Dendritic cell treated with granulocyte-macrophage colony-stimulating factor and Interleukin-4, amounts not matched to agents 40 ng/mL and 50 ng/mL, for 4 days (primary cell): Measurements from ENCODE around the gene KRTAP10-6.

Source experiments
- H3K27ac Mint-ChIP-seq: one replicate; pipeline ENCODE4 v1.8.0; 2022; ENCODE audit warnings: mild to moderate bottlenecking, mixed read lengths
- H3K27me3 Mint-ChIP-seq: one replicate; pipeline ENCODE4 v1.8.0; 2022; ENCODE audit warnings: mild to moderate bottlenecking, mixed read lengths
- H3K36me3 Mint-ChIP-seq: one replicate; pipeline ENCODE4 v1.8.0; 2022; ENCODE audit warnings: low read depth, mixed read lengths
- H3K4me1 Mint-ChIP-seq: one replicate; pipeline ENCODE4 v1.8.0; 2022; ENCODE audit warnings: low read depth, mixed read lengths
- H3K4me3 Mint-ChIP-seq: one replicate; pipeline ENCODE4 v1.8.0; 2022; ENCODE audit warnings: mild to moderate bottlenecking, moderate library complexity, mixed read lengths
- H3K9me3 Mint-ChIP-seq: one replicate; pipeline ENCODE4 v1.8.0; 2022; ENCODE audit warnings: mixed read lengths
- intact Hi-C: fragments of 100-400 bp; cut with micrococcal nuclease; formaldehyde crosslinking; loops from one replicate; pipeline ENCODE4 v1.15.0; 2022

The KRTAP10-6 gene

DNA sequence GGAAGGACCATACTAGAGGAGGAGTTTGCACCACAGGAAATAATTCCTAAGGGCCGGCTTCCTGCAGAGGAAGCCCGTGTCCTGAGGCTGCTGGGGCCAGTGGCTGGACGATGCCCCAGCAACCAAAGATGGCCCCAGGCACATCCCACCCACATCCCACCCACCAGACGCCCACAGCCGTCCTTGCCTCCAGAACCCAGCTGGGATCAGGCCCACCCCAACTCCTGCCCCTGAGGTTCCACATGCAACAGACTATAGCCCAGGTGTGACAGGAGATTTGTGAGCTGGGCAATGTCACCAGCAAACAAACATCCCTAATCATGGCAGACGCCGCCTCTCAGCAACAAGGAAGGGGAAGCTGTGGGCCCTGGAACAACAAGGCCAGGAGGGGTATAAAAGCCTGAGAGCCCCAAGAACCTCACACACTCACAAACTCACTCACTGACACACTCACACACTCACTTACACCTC lies 34.4 kb upstream of the KRTAP10-6 start, which contains the start of gene KRTAP10-9:
KRTAP10-9 (plus strand) TSS at position 421 of the 471 bp plus-strand sequence. CDS start 79 bp downstream, outside the sequence.
- no peak within 1 kb of the TSS for H3K4me3 Mint-ChIP-seq
- H3K27ac Mint-ChIP-seq, result no peak within 1 kb of the TSS
- H3K36me3 Mint-ChIP-seq, result no peaks in the 10 kb centered on the region
- H3K4me1 Mint-ChIP-seq, result no peaks in the 10 kb centered on the region
- H3K27me3 Mint-ChIP-seq, result peaks cover 20% of the 10 kb centered on the region
- intact Hi-C loops, result no loop called here
- H3K9me3 Mint-ChIP-seq, result peaks cover 55% of the 10 kb centered on the region

GRCh38 chr21:44626262-44626661 lies 34.0 kb upstream of the KRTAP10-6 start:
- peaks cover 18% of the 10 kb centered on the region for H3K27me3 Mint-ChIP-seq
- no peaks in the 10 kb centered on the region for H3K36me3 Mint-ChIP-seq
- no peaks in the 10 kb centered on the region for H3K4me1 Mint-ChIP-seq
- intact Hi-C loops, result no loop called here
- no peak overlapping the region for H3K27ac Mint-ChIP-seq
- H3K9me3 Mint-ChIP-seq, result peaks cover 54% of the 10 kb centered on the region
- no peak overlapping the region for H3K4me3 Mint-ChIP-seq

DNA sequence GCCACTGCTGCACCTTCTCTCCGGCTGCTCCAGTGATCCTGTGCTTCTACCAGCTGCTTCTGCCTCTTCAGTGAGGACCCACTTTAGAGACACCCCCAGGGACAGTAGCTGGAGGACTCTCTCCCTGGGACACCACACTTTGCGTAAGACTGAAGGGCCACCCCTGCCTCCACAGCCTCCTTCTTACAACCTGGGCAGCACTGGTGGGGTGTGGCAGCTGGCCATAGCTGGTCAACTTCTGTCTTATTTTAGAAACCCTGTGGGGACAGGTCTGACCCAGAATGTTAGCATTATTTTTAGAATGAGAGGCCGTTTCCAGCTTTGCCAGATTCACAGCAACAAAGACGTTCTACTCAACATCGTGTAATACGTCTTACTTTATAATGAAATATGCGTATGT lies 33.5 kb upstream of the KRTAP10-6 start:
- intact Hi-C loops, result no loop called here
- Mint-ChIP-seq H3K9me3 (peaks cover 52% of the 10 kb centered on the region), H3K4me3 (no peak overlapping the region), H3K27me3 (peaks cover 15% of the 10 kb centered on the region), H3K4me1 (no peaks in the 10 kb centered on the region), H3K36me3 (no peaks in the 10 kb centered on the region), H3K27ac (no peak overlapping the region)

DNA sequence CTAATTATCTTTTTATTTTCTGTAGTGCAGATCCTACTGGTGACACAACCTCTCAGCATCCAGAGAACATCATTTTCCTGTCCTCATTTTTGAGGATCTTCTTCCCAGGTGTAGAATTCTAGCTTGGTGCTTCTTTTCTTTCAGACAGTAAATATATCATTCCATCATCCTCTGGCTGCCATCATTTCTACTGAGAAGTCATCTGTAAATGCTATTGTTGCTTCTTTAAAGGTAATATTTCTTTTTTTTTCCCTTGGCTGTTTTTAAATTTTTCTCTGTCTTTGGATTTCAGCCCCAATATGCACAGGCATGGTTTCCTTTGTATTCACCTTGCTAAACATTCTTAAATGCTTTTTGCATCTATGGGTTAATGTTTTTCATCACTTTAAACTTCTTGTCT lies 31.3 kb upstream of the KRTAP10-6 start:
- intact Hi-C loops, result no loop called here
- H3K9me3 Mint-ChIP-seq, result peaks cover 59% of the 10 kb centered on the region
- H3K4me1 Mint-ChIP-seq, result peaks cover 5% of the 10 kb centered on the region
- H3K4me3 Mint-ChIP-seq, result no peak overlapping the region
- no peak overlapping the region for H3K27ac Mint-ChIP-seq
- no peaks in the 10 kb centered on the region for H3K36me3 Mint-ChIP-seq
- peaks cover 16% of the 10 kb centered on the region for H3K27me3 Mint-ChIP-seq

DNA sequence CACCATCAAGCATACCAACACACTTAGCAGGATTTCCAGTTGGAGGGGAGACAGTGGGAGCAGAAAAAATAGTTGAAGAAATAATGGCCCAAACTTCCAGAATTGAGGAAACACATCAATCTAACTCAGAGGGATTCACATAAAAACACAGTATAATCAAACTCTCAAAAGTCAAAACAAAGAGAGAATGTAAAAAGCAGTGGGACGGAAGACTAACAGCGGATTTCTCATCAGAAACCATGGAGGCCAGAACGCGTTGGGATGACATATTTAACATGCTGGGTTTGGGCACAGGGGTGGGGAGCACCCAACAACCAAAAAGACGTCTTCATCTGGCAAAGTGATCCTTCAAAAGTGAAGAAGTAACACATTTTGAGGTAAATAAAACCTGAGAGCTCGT lies 27.6 kb upstream of the KRTAP10-6 start:
- no peak overlapping the region for H3K27ac Mint-ChIP-seq
- H3K36me3 Mint-ChIP-seq, result no peaks in the 10 kb centered on the region
- peaks cover 7% of the 10 kb centered on the region for H3K27me3 Mint-ChIP-seq
- peaks cover 58% of the 10 kb centered on the region for H3K9me3 Mint-ChIP-seq
- intact Hi-C loops, result no loop called here
- H3K4me3 Mint-ChIP-seq, result no peak overlapping the region
- H3K4me1 Mint-ChIP-seq, result peaks cover 10% of the 10 kb centered on the region

GRCh38 chr21:44618909-44619308 lies 26.6 kb upstream of the KRTAP10-6 start:
- peaks cover 10% of the 10 kb centered on the region for H3K4me1 Mint-ChIP-seq
- peaks cover 48% of the 10 kb centered on the region for H3K9me3 Mint-ChIP-seq
- no peaks in the 10 kb centered on the region for H3K36me3 Mint-ChIP-seq
- intact Hi-C loops, result no loop called here
- H3K27me3 Mint-ChIP-seq, result peaks cover 4% of the 10 kb centered on the region
- H3K4me3 Mint-ChIP-seq, result no peak overlapping the region
- no peak overlapping the region for H3K27ac Mint-ChIP-seq

DNA sequence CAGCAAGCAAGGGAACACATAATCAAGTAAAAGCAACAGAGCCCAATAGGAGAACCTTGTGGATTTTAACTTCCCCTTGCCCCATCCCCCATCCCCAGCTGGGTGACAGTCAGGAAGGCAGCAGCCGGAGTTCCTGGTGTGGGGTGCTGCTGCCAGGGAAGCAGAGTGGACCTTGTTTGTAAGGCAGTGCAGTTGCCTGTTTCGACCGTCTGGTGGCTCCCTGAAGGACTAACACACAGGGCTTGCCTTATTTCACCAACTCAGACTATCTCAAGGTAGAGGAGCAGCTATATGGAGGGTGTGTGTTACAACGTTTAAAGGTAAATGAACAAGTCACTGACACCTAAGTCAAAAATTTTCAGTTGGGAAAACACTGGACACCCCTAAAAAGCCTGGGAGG lies 26.2 kb upstream of the KRTAP10-6 start:
- peaks cover 44% of the 10 kb centered on the region for H3K9me3 Mint-ChIP-seq
- no peaks in the 10 kb centered on the region for H3K36me3 Mint-ChIP-seq
- intact Hi-C loops, result no loop called here
- peaks cover 4% of the 10 kb centered on the region for H3K27me3 Mint-ChIP-seq
- no peak overlapping the region for H3K27ac Mint-ChIP-seq
- H3K4me3 Mint-ChIP-seq, result no peak overlapping the region
- peaks cover 10% of the 10 kb centered on the region for H3K4me1 Mint-ChIP-seq

GRCh38 chr21:44617071-44617501 lies 24.8 kb upstream of the KRTAP10-6 start:
- H3K27ac Mint-ChIP-seq, result no peak overlapping the region
- no peak overlapping the region for H3K4me3 Mint-ChIP-seq
- H3K9me3 Mint-ChIP-seq, result peaks cover 30% of the 10 kb centered on the region
- intact Hi-C loops, result no loop called here
- peaks cover 10% of the 10 kb centered on the region for H3K4me1 Mint-ChIP-seq
- no peaks in the 10 kb centered on the region for H3K36me3 Mint-ChIP-seq
- peaks cover 4% of the 10 kb centered on the region for H3K27me3 Mint-ChIP-seq

DNA sequence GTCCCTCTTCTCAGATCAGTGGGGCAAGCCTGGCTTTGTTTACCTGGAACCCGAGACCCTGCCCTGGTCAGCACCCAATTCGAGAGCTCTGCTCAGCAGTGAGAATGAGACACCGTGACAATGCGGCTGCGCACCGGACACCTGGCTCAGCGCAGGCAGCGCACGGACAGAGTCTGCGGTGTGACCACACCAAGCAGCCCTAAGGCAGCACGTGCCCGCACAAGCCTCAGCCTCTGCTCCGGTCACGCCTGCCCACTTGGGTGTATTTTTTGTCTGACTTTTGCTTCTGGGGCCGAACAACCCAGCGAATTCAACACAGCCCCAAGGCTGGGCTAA lies 24.3 kb upstream of the KRTAP10-6 start:
- H3K4me3 Mint-ChIP-seq, result no peak overlapping the region

GRCh38 chr21:44615911-44616590 lies 23.7 kb upstream of the KRTAP10-6 start:
- H3K36me3 Mint-ChIP-seq, result no peaks in the 10 kb centered on the region
- peaks cover 10% of the 10 kb centered on the region for H3K4me1 Mint-ChIP-seq
- H3K27ac Mint-ChIP-seq, result no peak overlapping the region
- H3K4me3 Mint-ChIP-seq, result no peak overlapping the region
- peaks cover 4% of the 10 kb centered on the region for H3K27me3 Mint-ChIP-seq
- intact Hi-C loops, result no loop called here
- H3K9me3 Mint-ChIP-seq, result peaks cover 33% of the 10 kb centered on the region

More for the DNA sequence above, 24.3 kb upstream of the KRTAP10-6 start:
- Mint-ChIP-seq H3K9me3 (peaks cover 30% of the 10 kb centered on the region), H3K27ac (no peak overlapping the region), H3K27me3 (peaks cover 4% of the 10 kb centered on the region), H3K36me3 (no peaks in the 10 kb centered on the region), H3K4me1 (peaks cover 10% of the 10 kb centered on the region)
- intact Hi-C loops, result no loop called here

DNA sequence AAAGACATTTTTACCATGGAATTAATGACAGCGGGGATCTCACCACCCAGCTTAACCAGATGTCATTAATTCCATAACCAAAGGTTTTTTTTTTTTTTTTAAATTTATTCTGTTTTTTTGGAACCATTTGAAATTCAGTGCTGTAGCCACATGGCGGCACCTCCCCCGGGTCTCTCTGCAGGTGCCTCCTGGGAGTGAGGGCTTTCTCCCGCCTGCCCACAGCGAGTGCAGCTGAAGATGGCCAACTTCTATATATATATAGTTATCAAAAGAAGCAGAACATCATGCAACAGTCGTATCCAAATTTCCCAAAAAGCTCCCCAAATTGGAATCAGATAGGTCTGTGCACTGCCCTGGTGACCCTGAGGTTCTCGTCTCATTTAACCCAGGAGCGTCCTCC lies 23.2 kb upstream of the KRTAP10-6 start:
- intact Hi-C loops, result no loop called here
- H3K27me3 Mint-ChIP-seq, result peaks cover 4% of the 10 kb centered on the region
- no peak overlapping the region for H3K4me3 Mint-ChIP-seq
- H3K27ac Mint-ChIP-seq, result no peak overlapping the region
- no peaks in the 10 kb centered on the region for H3K36me3 Mint-ChIP-seq
- H3K9me3 Mint-ChIP-seq, result peaks cover 33% of the 10 kb centered on the region
- peaks cover 10% of the 10 kb centered on the region for H3K4me1 Mint-ChIP-seq

GRCh38 chr21:44614961-44615391 lies 22.7 kb upstream of the KRTAP10-6 start:
- H3K36me3 Mint-ChIP-seq, result no peaks in the 10 kb centered on the region

DNA sequence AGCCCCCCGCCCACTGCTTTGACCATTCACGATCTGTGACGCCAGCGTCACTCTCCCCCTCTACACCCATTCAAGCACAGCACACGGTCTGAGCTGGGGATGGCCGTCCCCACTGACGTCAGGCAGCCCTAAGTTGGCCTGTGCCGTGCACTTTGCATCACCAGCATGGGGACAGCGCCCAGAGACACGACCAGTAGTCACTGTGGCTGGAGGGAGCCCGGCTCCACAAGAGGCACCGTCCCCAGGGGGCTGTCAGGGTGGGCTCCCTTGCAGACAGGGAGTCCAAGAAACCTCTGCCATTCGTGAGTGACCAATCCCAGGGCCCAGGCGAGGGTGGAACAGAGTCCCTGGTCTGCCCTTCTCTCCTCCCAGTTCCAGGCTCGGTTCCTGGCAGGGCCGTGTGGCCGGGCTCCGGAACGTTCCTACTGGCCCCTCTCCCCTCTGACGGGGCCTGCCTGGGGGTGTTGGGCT lies 21.9 kb upstream of the KRTAP10-6 start:
- Mint-ChIP-seq H3K27me3 (peaks cover 1% of the 10 kb centered on the region), H3K9me3 (peaks cover 33% of the 10 kb centered on the region), H3K4me3 (no peak overlapping the region), H3K27ac (no peak overlapping the region), H3K4me1 (peaks cover 10% of the 10 kb centered on the region), H3K36me3 (no peaks in the 10 kb centered on the region)
- intact Hi-C loops, result no loop called here

More at GRCh38 chr21:44614961-44615391, 22.7 kb upstream of the KRTAP10-6 start:
- H3K4me1 Mint-ChIP-seq, result peaks cover 10% of the 10 kb centered on the region
- intact Hi-C loops, result no loop called here
- H3K27ac Mint-ChIP-seq, result no peak overlapping the region
- H3K9me3 Mint-ChIP-seq, result peaks cover 33% of the 10 kb centered on the region
- H3K27me3 Mint-ChIP-seq, result peaks cover 4% of the 10 kb centered on the region
- no peak overlapping the region for H3K4me3 Mint-ChIP-seq

- Mint-ChIP-seq H3K4me1 (peaks cover 6% of the 10 kb centered on the region), H3K36me3 (no peaks in the 10 kb centered on the region), H3K9me3 (peaks cover 36% of the 10 kb centered on the region), H3K4me3 (no peak overlapping the region), H3K27me3 (peaks cover 1% of the 10 kb centered on the region), H3K27ac (no peak overlapping the region)
- intact Hi-C loops, result no loop called here
Observed at GRCh38 chr21:44613386-44614155, 21.3 kb upstream of the KRTAP10-6 start.
